Panc1 (cell line): Measurements from ENCODE around the gene FAM229B. TPM values are rescaled to one million over a fixed set of nuclear protein-coding genes. Genes with fewer than 3 reads are reported as not detected.

ENCODE experiments used
- ATAC-seq: fragments of 200-7000 bp; cut with Tn5 transposase; 2 replicates; pipeline ENCODE4 v1.9.1; 2020; ENCODE audit warnings: mild to moderate bottlenecking, moderate library complexity
- BruUV-seq: library from RNA; stranded (reverse); fragments of 400-500 nt; replicated peaks from 2 replicates; lab custom pipeline; 2021; lab: Mats Ljungman, UMichigan
- CTCF ChIA-PET: fragments of 300-600 bp; sonication (Branson Sonifier 250); formaldehyde crosslinking; loops from one replicate; lab custom pipeline; 2022; ENCODE audit warnings: antibody characterized with exemption; lab: Charles Lee
- POLR2A ChIA-PET: fragments of 300-600 bp; sonication (Branson Sonifier 250); formaldehyde crosslinking; loops from one replicate; lab custom pipeline; 2022; ENCODE audit warnings: antibody characterized with exemption; lab: Charles Lee
- DNase-seq: peaks from one replicate; pipeline ENCODE4 v3.0.0-alpha.2; 2010; ENCODE audit warnings: low read depth, low spot score
- H3K27ac ChIP-seq: 2 replicates; pipeline ENCODE4 v1.5.1; 2011; ENCODE audit warnings: mild to moderate bottlenecking, low read length, inconsistent platforms
- H3K27me3 ChIP-seq: fragments of 200-500 bp; sonication (Bioruptor generic); 2 replicates; pipeline ENCODE4 v1.6.0; 2014; ENCODE audit warnings: low read length, inconsistent platforms; ENCODE audit not compliant: control insufficient read depth, insufficient read depth
- H3K36me3 ChIP-seq: fragments of 200-500 bp; sonication (Bioruptor generic); 2 replicates; pipeline ENCODE4 v1.5.1; 2014; ENCODE audit warnings: inconsistent platforms, mild to moderate bottlenecking, low read length, moderate library complexity; ENCODE audit not compliant: control insufficient read depth, insufficient read depth
- H3K4me1 ChIP-seq: 2 replicates; pipeline ENCODE4 v1.5.1; 2011; ENCODE audit warnings: inconsistent platforms, mild to moderate bottlenecking, low read length, moderate library complexity; ENCODE audit not compliant: control insufficient read depth, insufficient read depth
- H3K4me3 ChIP-seq, 2 experiments: 2 replicates each; pipeline ENCODE4 v1.5.1; 2011 to 2012; ENCODE audit warnings: low read depth in 2 of 2, low read length in 2 of 2, mild to moderate bottlenecking in 2 of 2, inconsistent platforms in 1 of 2, moderate library complexity in 1 of 2
- H3K9me3 ChIP-seq: fragments of 200-500 bp; sonication (Bioruptor generic); 2 replicates; pipeline ENCODE4 v1.5.1; 2014; ENCODE audit warnings: low read depth, mild to moderate bottlenecking, inconsistent platforms, low read length, moderate library complexity; ENCODE audit not compliant: control insufficient read depth, insufficient read depth
- POLR2AphosphoS5 ChIP-seq: IDR thresholded peaks from 2 replicates; pipeline ENCODE4 v1.6.1; 2012; ENCODE audit warnings: mild to moderate bottlenecking, low read depth, low read length, moderate library complexity
- REST ChIP-seq, 2 experiments: IDR thresholded peaks; 2 replicates each; pipeline ENCODE4 v1.6.1; 2011 to 2012; ENCODE audit warnings: low read depth in 2 of 2, control low read depth in 1 of 2, low read length in 1 of 2, mild to moderate bottlenecking in 1 of 2, moderate library complexity in 1 of 2; ENCODE audit not compliant: insufficient read depth in 1 of 2
- SIN3A ChIP-seq: IDR thresholded peaks from 2 replicates; pipeline ENCODE4 v1.6.1; 2012; ENCODE audit warnings: low read depth, mild to moderate bottlenecking, low read length, moderate library complexity, borderline replicate concordance; ENCODE audit not compliant: insufficient read depth
- TCF7L2 ChIP-seq: IDR thresholded peaks from 2 replicates; pipeline ENCODE4 v1.6.1; 2011; ENCODE audit warnings: mild to moderate bottlenecking, low read depth, low read length, inconsistent platforms
- in situ Hi-C: cut with HindIII; loops from 2 replicates; pipeline ENCODE4 v1.10.0; 2016; ENCODE audit warnings: low sequenced_read_pairs, low pct_unique_long_range_greater_than_20kb
- intact Hi-C: fragments of 100-400 bp; cut with micrococcal nuclease; formaldehyde crosslinking; loops from one replicate; pipeline ENCODE4 v1.10.0; 2022; ENCODE audit not compliant: unreplicated experiment
- total RNA-seq: library from RNA; stranded (reverse); gene quantifications from one replicate; pipeline ENCODE4 v1.2.1, GENCODE V29; 2021; ENCODE audit not compliant: unreplicated experiment
- TF ChIP-seq, protein P1 (sequence below): fragments of 450-650 bp; IDR thresholded peaks from 2 replicates; pipeline ENCODE4 v1.5.1; 2017; ENCODE audit warnings: mild to moderate bottlenecking

FAM229B gene
- total RNA-seq, 1 experiment from 2014 or later: 12.0 TPM

DNA sequence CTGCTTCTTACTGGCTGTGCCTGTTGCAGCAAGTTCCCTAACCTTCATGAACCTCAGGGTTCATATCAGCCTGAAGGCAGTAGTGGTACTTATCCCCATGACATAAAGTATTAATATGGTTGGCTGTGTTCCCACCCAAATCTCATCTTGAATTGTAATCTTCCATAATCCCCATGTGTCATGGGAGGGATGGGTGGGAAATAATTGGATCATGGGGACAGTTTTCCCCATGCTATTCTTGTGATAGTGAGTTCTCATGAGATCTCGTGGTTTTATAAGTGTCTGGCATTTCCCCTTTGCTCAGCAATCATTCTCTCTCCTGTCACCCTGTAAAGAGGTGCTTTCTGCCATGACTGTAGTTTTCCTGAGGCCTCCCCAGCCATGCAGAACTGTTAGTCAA, 61.8 kb downstream of the FAM229B start:
- H3K27ac ChIP-seq: no peak overlapping the region
- H3K9me3 ChIP-seq: no peaks in the 10 kb centered on the region
- no peak for DNase-seq
- TF ChIP-seq POLR2AphosphoS5: no peak
- TF ChIP-seq REST (IDR thresholded peaks at IDR 0.05; ENCODE audit: insufficient read depth in 1 of 2, low read depth in 2 of 2, low read length in 1 of 2): no peak
- TF ChIP-seq, protein P1, sequence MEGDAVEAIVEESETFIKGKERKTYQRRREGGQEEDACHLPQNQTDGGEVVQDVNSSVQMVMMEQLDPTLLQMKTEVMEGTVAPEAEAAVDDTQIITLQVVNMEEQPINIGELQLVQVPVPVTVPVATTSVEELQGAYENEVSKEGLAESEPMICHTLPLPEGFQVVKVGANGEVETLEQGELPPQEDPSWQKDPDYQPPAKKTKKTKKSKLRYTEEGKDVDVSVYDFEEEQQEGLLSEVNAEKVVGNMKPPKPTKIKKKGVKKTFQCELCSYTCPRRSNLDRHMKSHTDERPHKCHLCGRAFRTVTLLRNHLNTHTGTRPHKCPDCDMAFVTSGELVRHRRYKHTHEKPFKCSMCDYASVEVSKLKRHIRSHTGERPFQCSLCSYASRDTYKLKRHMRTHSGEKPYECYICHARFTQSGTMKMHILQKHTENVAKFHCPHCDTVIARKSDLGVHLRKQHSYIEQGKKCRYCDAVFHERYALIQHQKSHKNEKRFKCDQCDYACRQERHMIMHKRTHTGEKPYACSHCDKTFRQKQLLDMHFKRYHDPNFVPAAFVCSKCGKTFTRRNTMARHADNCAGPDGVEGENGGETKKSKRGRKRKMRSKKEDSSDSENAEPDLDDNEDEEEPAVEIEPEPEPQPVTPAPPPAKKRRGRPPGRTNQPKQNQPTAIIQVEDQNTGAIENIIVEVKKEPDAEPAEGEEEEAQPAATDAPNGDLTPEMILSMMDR: no peak
- TF ChIP-seq TCF7L2: no peak
- TF ChIP-seq SIN3A: no peak
- in situ Hi-C loops (no loop called here), intact Hi-C loops (no loop called here)
- BruUV-seq: no TSS peak
- H3K4me1 ChIP-seq: no peaks in the 10 kb centered on the region
- no peaks in the 10 kb centered on the region for H3K36me3 ChIP-seq
- POLR2A ChIA-PET: no interaction called here
- no peak for ATAC-seq
- CTCF ChIA-PET: no interaction called here
- no peaks in the 10 kb centered on the region for H3K27me3 ChIP-seq
- H3K4me3 ChIP-seq: no peak overlapping the region

GRCh38 chr6:112149719-112150263, 62.4 kb downstream of the FAM229B start:
- in situ Hi-C loops: no loop called here
- Histone ChIP-seq H3K9me3 (no peaks in the 10 kb centered on the region), H3K4me1 (no peaks in the 10 kb centered on the region), H3K27me3 (no peaks in the 10 kb centered on the region), H3K36me3 (no peaks in the 10 kb centered on the region), H3K27ac (no peak overlapping the region), H3K4me3 (no peak overlapping the region)
- ChIA-PET CTCF (no interaction called here), POLR2A (no interaction called here)
- intact Hi-C loops: no loop called here
- no TSS peak for BruUV-seq
- ATAC-seq (peak; percentile 53; the same call in 1 of the 2 replicates), DNase-seq (no peak)
- TF ChIP-seq TCF7L2: no peak
- TF ChIP-seq POLR2AphosphoS5: no peak
- TF ChIP-seq REST (IDR thresholded peaks at IDR 0.05; ENCODE audit: insufficient read depth in 1 of 2, low read depth in 2 of 2, low read length in 1 of 2): no peak
- no peak for TF ChIP-seq SIN3A
- TF ChIP-seq, protein P1: no peak
